Spinal cord (tissue), 10 donors: ENCODE data around the gene FYN. TPM values are rescaled to one million over a fixed set of nuclear protein-coding genes. Genes with fewer than 3 reads are reported as not detected.

Experiments used
- DNase-seq, 6 donors: peaks; one replicate each; pipeline versions ENCODE4 v3.0.0 to v3.0.0-alpha.2; 2013 to 2015; ENCODE audit warnings: low spot score in 6 of 6, low read depth in 4 of 6
- H3K27ac ChIP-seq: one replicate; pipeline ENCODE4 v1.5.1; 2013; ENCODE audit warnings: low read depth, low read length, control low read depth
- H3K27me3 ChIP-seq: one replicate; pipeline ENCODE4 v1.6.1; 2013; ENCODE audit warnings: low read length; ENCODE audit not compliant: control insufficient read depth, insufficient read depth
- H3K36me3 ChIP-seq: one replicate; pipeline ENCODE4 v1.6.1; 2013; ENCODE audit warnings: low read length; ENCODE audit not compliant: control insufficient read depth, insufficient read depth
- H3K4me1 ChIP-seq: one replicate; pipeline ENCODE4 v1.6.1; 2013; ENCODE audit warnings: low read length; ENCODE audit not compliant: control insufficient read depth, insufficient read depth
- H3K4me3 ChIP-seq: one replicate; pipeline ENCODE4 v1.5.1; 2013; ENCODE audit warnings: low read depth, low read length, control low read depth
- H3K9me3 ChIP-seq: one replicate; pipeline ENCODE4 v1.6.1; 2013; ENCODE audit warnings: low read length; ENCODE audit not compliant: control insufficient read depth, insufficient read depth
- WGBS: methylation state at CpG from one replicate; pipeline ENCODE4 v1.1.5; 2013; ENCODE audit warnings: missing lambda C conversion rate; ENCODE audit not compliant: insufficient coverage; 5-methylcytosine and 5-hydroxymethylcytosine counted together
- polyA plus RNA-seq, 2 donors: library from polyadenylated mRNA; unstranded; fragments of 120-200 nt; gene quantifications; one replicate each; pipeline ENCODE4 v1.2.1, GENCODE V29; 2013; ENCODE audit not compliant: insufficient read length in 2 of 2
- total RNA-seq, 2 donors: library from RNA; depleted of rRNA in 1 of 2; stranded (reverse); fragments of 120-200 nt in 1 of 2; fragments of >200 nt in 1 of 2; gene quantifications; one replicate each; pipeline versions ENCODE4 v1.2.3 to v1.2.4, GENCODE V29; 2013 to 2014
- donor health status: healthy.

FYN gene
- total and polyA plus RNA-seq, 4 donors = 273 to 730 (median 476) TPM

GRCh38 chr6:111707773-111708172 is 165.5 kb downstream of the FYN start:
- H3K4me3 ChIP-seq = no peak overlapping the region
- WGBS = no CpG with 5 or more reads among the region's 4 CpGs
- peaks cover 29% of the 10 kb centered on the region for H3K36me3 ChIP-seq
- no peak overlapping the region for H3K27ac ChIP-seq
- H3K9me3 ChIP-seq = no peaks in the 10 kb centered on the region
- no peak for DNase-seq
- peaks cover 29% of the 10 kb centered on the region for H3K4me1 ChIP-seq
- no peaks in the 10 kb centered on the region for H3K27me3 ChIP-seq

- no peak for DNase-seq
- 50% methylated on average over 1 of the region's 2 CpGs for WGBS
- Histone ChIP-seq H3K27me3 (no peaks in the 10 kb centered on the region), H3K36me3 (peaks cover 26% of the 10 kb centered on the region), H3K4me3 (no peak overlapping the region), H3K4me1 (peaks cover 21% of the 10 kb centered on the region), H3K27ac (no peak overlapping the region), H3K9me3 (no peaks in the 10 kb centered on the region)
Measured at GRCh38 chr6:111706841-111707391, 166.3 kb downstream of the FYN start.

- Histone ChIP-seq H3K27ac (no peak overlapping the region), H3K4me1 (peaks cover 7% of the 10 kb centered on the region), H3K9me3 (no peaks in the 10 kb centered on the region), H3K4me3 (no peak overlapping the region), H3K36me3 (peaks cover 24% of the 10 kb centered on the region), H3K27me3 (no peaks in the 10 kb centered on the region)
- WGBS = 80% methylated on average over 4 of the region's 7 CpGs
- no peak for DNase-seq
Measured at GRCh38 chr6:111703723-111704122, 169.5 kb downstream of the FYN start.

- Histone ChIP-seq H3K9me3 (no peaks in the 10 kb centered on the region), H3K36me3 (peaks cover 19% of the 10 kb centered on the region), H3K27ac (no peak overlapping the region), H3K27me3 (no peaks in the 10 kb centered on the region), H3K4me3 (no peak overlapping the region), H3K4me1 (peaks cover 3% of the 10 kb centered on the region)
- WGBS = 17% methylated on average over 1 of the region's 5 CpGs
- peak in 1 of 6 donors; percentile 63 for DNase-seq
Measured at GRCh38 chr6:111702268-111702667, 171.0 kb downstream of the FYN start.

GRCh38 chr6:111701146-111701545 is 172.1 kb downstream of the FYN start:
- no peaks in the 10 kb centered on the region for H3K27me3 ChIP-seq
- peak in 2 of 6 donors; percentile 58 to 74 for DNase-seq
- peak overlapping the region; percentile 36 for H3K27ac ChIP-seq
- H3K4me3 ChIP-seq = no peak overlapping the region
- peaks cover 3% of the 10 kb centered on the region for H3K4me1 ChIP-seq
- H3K36me3 ChIP-seq = peaks cover 19% of the 10 kb centered on the region
- no peaks in the 10 kb centered on the region for H3K9me3 ChIP-seq
- WGBS = 19% methylated on average over 3 of the region's 3 CpGs

GRCh38 chr6:111700135-111700690 is 173.0 kb downstream of the FYN start:
- Histone ChIP-seq H3K4me3 (no peak overlapping the region), H3K36me3 (peaks cover 15% of the 10 kb centered on the region), H3K9me3 (no peaks in the 10 kb centered on the region), H3K27me3 (no peaks in the 10 kb centered on the region), H3K27ac (peak overlapping the region; percentile 49), H3K4me1 (peaks cover 3% of the 10 kb centered on the region)
- DNase-seq = peak in 2 of 6 donors; percentile 70 to 90
- 29% methylated on average over 6 of the region's 18 CpGs for WGBS

GRCh38 chr6:111699123-111699522 is 174.1 kb downstream of the FYN start:
- no peak for DNase-seq
- H3K36me3 ChIP-seq = peaks cover 12% of the 10 kb centered on the region
- H3K4me3 ChIP-seq = no peak overlapping the region
- no peaks in the 10 kb centered on the region for H3K9me3 ChIP-seq
- H3K27ac ChIP-seq = no peak overlapping the region
- H3K4me1 ChIP-seq = peaks cover 3% of the 10 kb centered on the region
- H3K27me3 ChIP-seq = no peaks in the 10 kb centered on the region
- 69% methylated on average over 4 of the region's 6 CpGs for WGBS

- no peak overlapping the region for H3K27ac ChIP-seq
- peaks cover 24% of the 10 kb centered on the region for H3K36me3 ChIP-seq
- DNase-seq = no peak
Measured at GRCh38 chr6:111696814-111697213, 176.4 kb downstream of the FYN start.

GRCh38 chr6:111692327-111693164 is 180.7 kb downstream of the FYN start:
- peak in 2 of 6 donors; percentile 92 to 93 for DNase-seq
- WGBS = 36% methylated on average over 13 of the region's 17 CpGs
- H3K4me3 ChIP-seq = no peak overlapping the region
- peak overlapping the region; percentile 61 for H3K27ac ChIP-seq
- no peaks in the 10 kb centered on the region for H3K9me3 ChIP-seq
- H3K27me3 ChIP-seq = no peaks in the 10 kb centered on the region
- peaks cover 36% of the 10 kb centered on the region for H3K36me3 ChIP-seq
- peaks cover 32% of the 10 kb centered on the region for H3K4me1 ChIP-seq

More at GRCh38 chr6:111696814-111697213, 176.4 kb downstream of the FYN start:
- no peak overlapping the region for H3K4me3 ChIP-seq
- no peaks in the 10 kb centered on the region for H3K9me3 ChIP-seq
- no peaks in the 10 kb centered on the region for H3K27me3 ChIP-seq
- H3K4me1 ChIP-seq = peaks cover 20% of the 10 kb centered on the region
